OCI-LY7 (cell line): ENCODE measurements around the gene TXNDC15. TPM values are rescaled to one million over a fixed set of nuclear protein-coding genes. Genes with fewer than 3 reads are reported as not detected.
"Not testable (repeated sequence)": the region's sequence is repeated elsewhere in the genome, so short reads cannot be mapped to it uniquely, and the experiment has no call there.

Experiments
- BruUV-seq: library from RNA; stranded (reverse); fragments of 400-500 nt; replicated peaks from 2 replicates; lab custom pipeline; 2021; lab: Mats Ljungman, UMichigan
- CTCF ChIA-PET: fragments of 300-600 bp; sonication (Branson Sonifier 250); formaldehyde crosslinking; loops from one replicate; lab custom pipeline; 2022; ENCODE audit warnings: antibody characterized with exemption; ENCODE audit not compliant: unreplicated experiment; lab: Charles Lee
- POLR2A ChIA-PET: fragments of 300-600 bp; sonication (Branson Sonifier 250); formaldehyde crosslinking; loops from one replicate; lab custom pipeline; 2022; ENCODE audit warnings: antibody characterized with exemption; lab: Charles Lee
- DNase-seq: peaks from one replicate; pipeline ENCODE4 v3.0.0-alpha.2; 2015; ENCODE audit warnings: low spot score
- H2AFZ ChIP-seq: fragments of 200-600 bp; sonication (generic), shearing (Covaris generic); 2 replicates; pipeline ENCODE4 v1.6.1; 2014; ENCODE audit warnings: mild to moderate bottlenecking, antibody characterized with exemption, low read length, moderate library complexity
- H3K27ac ChIP-seq: fragments of 200-600 bp; sonication (generic); 2 replicates; pipeline ENCODE4 v1.5.1; 2014; ENCODE audit warnings: mixed run types, low read depth, mild to moderate bottlenecking, moderate library complexity, low read length, inconsistent platforms; ENCODE audit not compliant: poor library complexity, severe bottlenecking
- H3K36me3 ChIP-seq: fragments of 200-600 bp; sonication (generic); 2 replicates; pipeline ENCODE4 v1.6.1; 2014; ENCODE audit warnings: mild to moderate bottlenecking, antibody characterized with exemption, low read length, moderate library complexity, mixed read lengths; ENCODE audit not compliant: insufficient read depth
- H3K4me1 ChIP-seq: fragments of 200-600 bp; sonication (generic); 2 replicates; pipeline ENCODE4 v1.5.1; 2014; ENCODE audit warnings: mild to moderate bottlenecking, low read length; ENCODE audit not compliant: insufficient read depth, poor library complexity, severe bottlenecking
- H3K4me2 ChIP-seq: fragments of 200-600 bp; sonication (generic); 2 replicates; pipeline ENCODE4 v1.6.1; 2014; ENCODE audit warnings: mild to moderate bottlenecking, low read length
- H3K4me3 ChIP-seq: fragments of 200-600 bp; sonication (generic); 2 replicates; pipeline ENCODE4 v1.5.1; 2014; ENCODE audit warnings: mild to moderate bottlenecking, low read depth, low read length; ENCODE audit not compliant: poor library complexity, severe bottlenecking
- H3K79me2 ChIP-seq: fragments of 200-600 bp; sonication (generic); 2 replicates; pipeline ENCODE4 v1.6.1; 2016; ENCODE audit warnings: low read depth, mild to moderate bottlenecking, low read length, moderate library complexity, mixed read lengths; ENCODE audit not compliant: insufficient read depth
- H3K9me2 ChIP-seq: fragments of 200-600 bp; sonication (generic); 2 replicates; pipeline ENCODE4 v1.6.1; 2016; ENCODE audit warnings: mild to moderate bottlenecking, low read length, mixed read lengths; ENCODE audit not compliant: insufficient read depth
- H3K9me3 ChIP-seq: fragments of 200-600 bp; sonication (generic); 2 replicates; pipeline ENCODE4 v1.6.1; 2014; ENCODE audit warnings: mild to moderate bottlenecking, mixed run types, low read length, mixed read lengths
- H4K20me1 ChIP-seq: fragments of 200-600 bp; sonication (generic); 2 replicates; pipeline ENCODE4 v1.6.1; 2014; ENCODE audit warnings: mild to moderate bottlenecking, antibody characterized with exemption, low read length, moderate library complexity, mixed read lengths; ENCODE audit not compliant: insufficient read depth
- CTCF ChIP-seq: fragments of 200-600 bp; sonication (generic); conservative IDR thresholded peaks from 2 replicates; pipeline ENCODE4 v1.5.1; 2014; ENCODE audit warnings: mild to moderate bottlenecking, antibody characterized with exemption, low read length, moderate library complexity, mixed read lengths
- EZH2phosphoT487 ChIP-seq: fragments of 200-600 bp; sonication (generic); IDR thresholded peaks from 2 replicates; pipeline ENCODE4 v1.6.1; 2018; ENCODE audit warnings: low read depth, borderline replicate concordance, mild to moderate bottlenecking, mixed run types, antibody characterized with exemption, low read length, moderate library complexity, mixed read lengths
- intact Hi-C: fragments of 100-400 bp; cut with micrococcal nuclease; formaldehyde crosslinking; loops from one replicate; pipeline ENCODE4 v1.10.0; 2022; ENCODE audit not compliant: unreplicated experiment
- total RNA-seq, 2 experiments: library from RNA; depleted of rRNA in 1 of 2; stranded (reverse); fragments of >200 nt in 1 of 2; shearing (Covaris generic) in 1 of 2; gene quantifications; 2 replicates each; pipeline ENCODE4 v1.2.3, GENCODE V29; 2014 to 2022

TXNDC15 gene
- total RNA-seq, 2 experiments from 2014 or later = 20.6 to 31.1 TPM

GRCh38 chr5:134878403-134878802, 4.2 kb downstream of the TXNDC15 start:
- Histone ChIP-seq H3K4me2 (no peak overlapping the region), H3K36me3 (no peaks in the 10 kb centered on the region), H3K9me2 (no peaks in the 10 kb centered on the region), H3K9me3 (no peaks in the 10 kb centered on the region), H3K4me3 (no peak overlapping the region), H3K27ac (no peak overlapping the region), H2AFZ (no peak overlapping the region), H4K20me1 (no peaks in the 10 kb centered on the region), H3K79me2 (peaks cover 27% of the 10 kb centered on the region; the same call in 1 of the 2 replicates), H3K4me1 (peaks cover 31% of the 10 kb centered on the region)
- CTCF ChIA-PET = no interaction called here
- POLR2A ChIA-PET = interaction anchor here (0.6 to 1.2 kb wide), 2 partner anchors 197 to 293 kb away, joined by 3 read pairs; no protein-coding TSS in a partner anchor
- BruUV-seq = no TSS peak
- no peak for DNase-seq
- intact Hi-C loops = no loop called here
- no peak for TF ChIP-seq CTCF
- TF ChIP-seq EZH2phosphoT487 = no peak

GRCh38 chr5:134879456-134879855, 5.3 kb downstream of the TXNDC15 start:
- no TSS peak for BruUV-seq
- peaks cover 25% of the 10 kb centered on the region for H3K4me1 ChIP-seq
- no peaks in the 10 kb centered on the region for H3K9me3 ChIP-seq
- H2AFZ ChIP-seq = no peak overlapping the region
- no peaks in the 10 kb centered on the region for H3K9me2 ChIP-seq
- H3K27ac ChIP-seq = no peak overlapping the region
- ChIA-PET CTCF (no interaction called here), POLR2A (interaction anchor here (0.6 to 1.2 kb wide), 2 partner anchors 39 to 294 kb away, joined by 3 read pairs; no protein-coding TSS in a partner anchor)
- no peaks in the 10 kb centered on the region for H4K20me1 ChIP-seq
- no peak for TF ChIP-seq EZH2phosphoT487
- no peak for TF ChIP-seq CTCF
- no peak overlapping the region for H3K4me2 ChIP-seq
- H3K4me3 ChIP-seq = no peak overlapping the region
- peaks cover 27% of the 10 kb centered on the region; the same call in 1 of the 2 replicates for H3K79me2 ChIP-seq
- intact Hi-C loops = no loop called here
- no peak for DNase-seq
- H3K36me3 ChIP-seq = no peaks in the 10 kb centered on the region

- CTCF ChIA-PET, H4K20me1 ChIP-seq, DNase-seq, H3K4me2 ChIP-seq, POLR2A ChIA-PET, H3K9me3 ChIP-seq, H3K9me2 ChIP-seq, H2AFZ ChIP-seq, H3K27ac ChIP-seq, H3K4me3 ChIP-seq, BruUV-seq, intact Hi-C loops, H3K36me3 ChIP-seq: not testable (repeated sequence)
- peaks cover 21% of the 10 kb centered on the region for H3K4me1 ChIP-seq
- peaks cover 24% of the 10 kb centered on the region for H3K79me2 ChIP-seq
Measured at GRCh38 chr5:134880937-134881336, 6.8 kb downstream of the TXNDC15 start.

- CTCF ChIA-PET, H2AFZ ChIP-seq, BruUV-seq, H3K36me3 ChIP-seq, H3K27ac ChIP-seq, H3K9me3 ChIP-seq, H3K4me3 ChIP-seq, H3K9me2 ChIP-seq, H3K4me2 ChIP-seq, DNase-seq, POLR2A ChIA-PET, H4K20me1 ChIP-seq, intact Hi-C loops: not testable (repeated sequence)
- H3K79me2 ChIP-seq = peaks cover 19% of the 10 kb centered on the region
- peaks cover 13% of the 10 kb centered on the region for H3K4me1 ChIP-seq
Measured at GRCh38 chr5:134881711-134882110, 7.5 kb downstream of the TXNDC15 start.
